ENCODE measurements around the gene SFXN2. TPM values are rescaled to one million over a fixed set of nuclear protein-coding genes. Genes with fewer than 3 reads are reported as not detected.

SFXN2 gene
- polyA plus RNA-seq, 1 of the 3 experiments (the other 2 are of a cell fraction), result 10.2 TPM

DNA sequence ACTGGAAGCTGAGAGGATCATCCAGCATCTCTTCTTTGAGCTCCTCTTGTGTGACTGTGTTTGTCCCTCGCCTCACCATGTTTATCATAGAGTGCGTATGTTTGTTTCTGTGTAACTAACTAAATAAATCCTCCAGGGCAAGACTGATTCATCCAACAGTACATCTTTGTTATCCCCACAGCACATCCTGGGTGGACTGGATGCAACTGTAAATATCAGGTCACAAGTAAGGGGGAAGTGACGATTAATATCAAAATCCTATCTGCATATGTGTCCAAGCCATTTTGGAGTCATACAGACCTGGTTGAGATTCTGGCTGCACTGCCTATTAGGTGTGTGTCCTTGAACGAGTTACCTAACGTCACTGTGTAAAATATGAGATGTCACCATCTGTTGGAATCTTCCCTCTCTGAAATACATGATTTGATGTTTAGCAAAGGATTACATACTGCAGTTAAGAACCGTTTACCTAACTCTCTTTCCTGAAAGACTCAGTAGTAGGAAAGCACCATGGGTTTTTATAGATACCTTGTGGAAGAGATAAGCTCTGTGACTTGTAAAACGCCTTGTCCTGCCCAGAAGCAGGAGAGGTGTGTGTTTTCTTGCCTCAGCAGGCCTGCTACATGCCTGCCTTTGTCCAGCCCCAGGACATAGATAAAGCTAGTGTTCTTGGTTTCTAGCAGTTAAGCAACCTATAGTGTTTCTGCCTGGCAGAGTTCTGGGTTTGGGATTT, 55.1 kb downstream of the SFXN2 start:
- Histone ChIP-seq H3K4me1 (ENCODE audit: control insufficient read depth in 1 of 2, insufficient read depth in 2 of 2, low read depth in 1 of 2, low read length in 1 of 2) (peaks cover 22 to 23% of the 10 kb centered on the region in 2 experiments; a peak in 2 of 4 replicates), H3K27ac (ENCODE audit: low read depth in 2 of 2, low read length in 1 of 2) (peak overlapping the region in 1 of 2 experiments; percentile 54; a peak in 3 of 4 replicates), H3F3A (replicated peaks; ENCODE audit: insufficient read depth) (peaks cover 18% of the 10 kb centered on the region), H3K79me2 (ENCODE audit: insufficient read depth) (peaks cover 33% of the 10 kb centered on the region), H3K9me2 (no peaks in the 10 kb centered on the region), H3K27me3 (ENCODE audit: insufficient read depth) (no peaks in the 10 kb centered on the region), H3K9me3 (no peaks in the 10 kb centered on the region), H2AFZ (ENCODE audit: low read depth) (no peak overlapping the region), H3K9ac (no peak overlapping the region), H3K36me3 (replicated peaks in 1 of 2; ENCODE audit: control insufficient read depth in 1 of 2, insufficient read depth in 2 of 2, low read length in 1 of 2) (no peaks in the 10 kb centered on the region), H3K4me3 (ENCODE audit: low read depth in 2 of 2, low read length in 1 of 2) (no peak overlapping the region), H4K20me1 (ENCODE audit: insufficient read depth) (peaks cover 11% of the 10 kb centered on the region; the same call in 1 of the 2 replicates), H3K4me2 (no peak overlapping the region)
- DNase-seq, result no peak
- TF ChIP-seq EZH2phosphoT487 (IDR thresholded peaks at IDR 0.05; ENCODE audit: borderline replicate concordance, low read depth) (no peak), SMC3 (IDR thresholded peaks at IDR 0.05; ENCODE audit: low read depth, low read length) (no peak), GABPA (IDR thresholded peaks at IDR 0.05; ENCODE audit: low read depth) (no peak), JUND (IDR thresholded peaks at IDR 0.05) (no peak), MXI1 (IDR thresholded peaks at IDR 0.05; ENCODE audit: low read depth, low read length) (no peak), REST (IDR thresholded peaks at IDR 0.05; ENCODE audit: low read depth, low read length) (no peak), NRF1 (IDR thresholded peaks at IDR 0.05; ENCODE audit: low read depth, low read length) (no peak), FOSL2 (IDR thresholded peaks at IDR 0.05; ENCODE audit: borderline replicate concordance, low read depth) (no peak), SIN3A (IDR thresholded peaks at IDR 0.05; ENCODE audit: borderline replicate concordance, low read depth, low read length) (no peak), IRF3 (IDR thresholded peaks at IDR 0.05; ENCODE audit: low read depth, low read length) (no peak), ZBTB33 (IDR thresholded peaks at IDR 0.05; ENCODE audit: borderline replicate concordance, low read depth) (no peak), EP300 (IDR thresholded peaks at IDR 0.05; ENCODE audit: borderline replicate concordance in 1 of 2, low read depth in 1 of 2, low read length in 1 of 2) (no peak), TCF12 (IDR thresholded peaks at IDR 0.05) (no peak), USF1 (IDR thresholded peaks at IDR 0.05; ENCODE audit: borderline replicate concordance, low read depth) (no peak)
- TF ChIP-seq, protein P1, sequence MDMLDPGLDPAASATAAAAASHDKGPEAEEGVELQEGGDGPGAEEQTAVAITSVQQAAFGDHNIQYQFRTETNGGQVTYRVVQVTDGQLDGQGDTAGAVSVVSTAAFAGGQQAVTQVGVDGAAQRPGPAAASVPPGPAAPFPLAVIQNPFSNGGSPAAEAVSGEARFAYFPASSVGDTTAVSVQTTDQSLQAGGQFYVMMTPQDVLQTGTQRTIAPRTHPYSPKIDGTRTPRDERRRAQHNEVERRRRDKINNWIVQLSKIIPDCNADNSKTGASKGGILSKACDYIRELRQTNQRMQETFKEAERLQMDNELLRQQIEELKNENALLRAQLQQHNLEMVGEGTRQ (IDR thresholded peaks at IDR 0.05; ENCODE audit: borderline replicate concordance, low read depth, low read length), result no peak
- TF ChIP-seq, protein P2, sequence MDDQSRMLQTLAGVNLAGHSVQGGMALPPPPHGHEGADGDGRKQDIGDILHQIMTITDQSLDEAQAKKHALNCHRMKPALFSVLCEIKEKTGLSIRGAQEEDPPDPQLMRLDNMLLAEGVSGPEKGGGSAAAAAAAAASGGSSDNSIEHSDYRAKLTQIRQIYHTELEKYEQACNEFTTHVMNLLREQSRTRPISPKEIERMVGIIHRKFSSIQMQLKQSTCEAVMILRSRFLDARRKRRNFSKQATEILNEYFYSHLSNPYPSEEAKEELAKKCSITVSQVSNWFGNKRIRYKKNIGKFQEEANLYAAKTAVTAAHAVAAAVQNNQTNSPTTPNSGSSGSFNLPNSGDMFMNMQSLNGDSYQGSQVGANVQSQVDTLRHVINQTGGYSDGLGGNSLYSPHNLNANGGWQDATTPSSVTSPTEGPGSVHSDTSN (IDR thresholded peaks at IDR 0.05), result no peak
- CTCF ChIA-PET, result interaction anchor here (1.0 to 1.8 kb wide), 2 partner anchors 16 to 22 kb away, joined by 3 to 7 read pairs; no protein-coding TSS in a partner anchor
- POLR2A ChIA-PET, result no interaction called here
- WGBS (ENCODE audit: low lambda C conversion rate), result 71% methylated on average over 7 of the region's 7 CpGs
